Neuronal stem cell (in vitro differentiated cells): ENCODE results near the gene PDE11A.

Experiments used
- DNase-seq: peaks from one replicate; pipeline ENCODE4 v3.0.0-alpha.2; 2013; ENCODE audit warnings: low spot score
- H2AFZ ChIP-seq: one replicate; pipeline ENCODE4 v1.6.1; 2013; ENCODE audit warnings: mild to moderate bottlenecking, low read length, inconsistent platforms
- H2AK5ac ChIP-seq: 2 replicates; pipeline ENCODE4 v1.6.1; 2013; ENCODE audit warnings: low read depth, mild to moderate bottlenecking, inconsistent platforms, low read length, moderate library complexity, mixed read lengths
- H2BK120ac ChIP-seq: 2 replicates; pipeline ENCODE4 v1.6.1; 2013; ENCODE audit warnings: low read depth, mild to moderate bottlenecking, inconsistent platforms, low read length, moderate library complexity, mixed read lengths
- H2BK12ac ChIP-seq: one replicate; pipeline ENCODE4 v1.6.1; 2013; ENCODE audit warnings: low read length, inconsistent platforms
- H2BK15ac ChIP-seq: 2 replicates; pipeline ENCODE4 v1.6.1; 2013; ENCODE audit warnings: mild to moderate bottlenecking, low read length, inconsistent platforms, mixed read lengths
- H2BK5ac ChIP-seq: one replicate; pipeline ENCODE4 v1.6.1; 2013; ENCODE audit warnings: inconsistent platforms, mild to moderate bottlenecking, low read length, moderate library complexity
- H3K14ac ChIP-seq: one replicate; pipeline ENCODE4 v1.6.1; 2013; ENCODE audit warnings: low read length, inconsistent platforms
- H3K18ac ChIP-seq: 2 replicates; pipeline ENCODE4 v1.6.1; 2013; ENCODE audit warnings: low read length, inconsistent platforms
- H3K23ac ChIP-seq: 2 replicates; pipeline ENCODE4 v1.6.1; 2013; ENCODE audit warnings: low read depth, mild to moderate bottlenecking, mixed read lengths, low read length, inconsistent platforms; ENCODE audit not compliant: poor library complexity
- H3K27ac ChIP-seq: replicated peaks from 3 replicates; pipeline ENCODE4 v1.5.1; 2013; ENCODE audit warnings: low read length, inconsistent platforms
- H3K27me3 ChIP-seq, 3 experiments: 2 replicates each; pipeline ENCODE4 v1.6.1; 2013; ENCODE audit warnings: low read length in 3 of 3, mild to moderate bottlenecking in 2 of 3, inconsistent platforms in 1 of 3, low read depth in 1 of 3, mixed read lengths in 1 of 3, moderate library complexity in 1 of 3; ENCODE audit not compliant: control insufficient read depth in 3 of 3, insufficient read depth in 3 of 3
- H3K36me3 ChIP-seq, 2 donors: replicated peaks in 1 of 2; 2 replicates each; pipeline ENCODE4 v1.6.1; 2013; ENCODE audit warnings: low read length in 2 of 2; ENCODE audit not compliant: control insufficient read depth in 2 of 2, insufficient read depth in 2 of 2
- H3K4ac ChIP-seq: 2 replicates; pipeline ENCODE4 v1.6.1; 2013; ENCODE audit warnings: inconsistent platforms, mild to moderate bottlenecking, low read length, moderate library complexity
- H3K4me1 ChIP-seq, 2 donors: 1 replicate in 1 of 2; 2 replicates in 1 of 2; pipeline ENCODE4 v1.6.1; 2013; ENCODE audit warnings: low read length in 2 of 2, low read depth in 1 of 2; ENCODE audit not compliant: control insufficient read depth in 2 of 2, insufficient read depth in 1 of 2
- H3K4me2 ChIP-seq: one replicate; pipeline ENCODE4 v1.6.1; 2013; ENCODE audit warnings: mild to moderate bottlenecking, low read length, inconsistent platforms; ENCODE audit not compliant: insufficient read depth, poor library complexity, severe bottlenecking
- H3K4me3 ChIP-seq, 2 donors: 2 replicates each; pipeline ENCODE4 v1.5.1; 2013; ENCODE audit warnings: low read length in 2 of 2, mild to moderate bottlenecking in 2 of 2, inconsistent platforms in 1 of 2, moderate library complexity in 1 of 2
- H3K79me1 ChIP-seq: one replicate; pipeline ENCODE4 v1.6.1; 2013; ENCODE audit warnings: low read depth, mild to moderate bottlenecking, inconsistent platforms, low read length, moderate library complexity
- H3K9ac ChIP-seq: one replicate; pipeline ENCODE4 v1.6.1; 2013; ENCODE audit warnings: mild to moderate bottlenecking, low read depth, low read length, inconsistent platforms; ENCODE audit not compliant: poor library complexity
- H3K9me3 ChIP-seq, 2 donors: replicated peaks in 1 of 2; 2 replicates each; pipeline versions ENCODE3 to v1.6.1; 2013; ENCODE audit warnings: low read length in 2 of 2, mild to moderate bottlenecking in 2 of 2, inconsistent platforms in 1 of 2, low read depth in 1 of 2, mixed read lengths in 1 of 2, moderate library complexity in 1 of 2; ENCODE audit not compliant: control insufficient read depth in 2 of 2, insufficient read depth in 1 of 2
- H4K8ac ChIP-seq: one replicate; pipeline ENCODE4 v1.6.1; 2013; ENCODE audit warnings: low read depth, mild to moderate bottlenecking, inconsistent platforms, low read length, moderate library complexity
- H4K91ac ChIP-seq: one replicate; pipeline ENCODE4 v1.6.1; 2013; ENCODE audit warnings: low read length, low read depth, mild to moderate bottlenecking, inconsistent platforms; ENCODE audit not compliant: poor library complexity
- WGBS, 2 donors: extraction: QIAGEN DNeasy Blood & Tissue Kit; methylation state at CpG; one replicate each; pipeline ENCODE4 v1.1.7; 2013; ENCODE audit warnings: missing lambda C conversion rate in 2 of 2, mixed read lengths in 1 of 2; ENCODE audit not compliant: insufficient read length in 2 of 2, insufficient replicate concordance in 1 of 2; ENCODE audit errors: extremely low coverage in 2 of 2; 5-methylcytosine and 5-hydroxymethylcytosine counted together

Gene PDE11A

GRCh38 chr2:177646791-177647190, 425.8 kb downstream of the PDE11A start:
- no peak overlapping the region for H2BK120ac ChIP-seq
- H3K4me1 ChIP-seq, result peaks cover 2 to 6% of the 10 kb centered on the region in 2 donors
- H3K27ac ChIP-seq, result no peak overlapping the region
- DNase-seq, result no peak
- no peak overlapping the region for H2BK5ac ChIP-seq
- H3K14ac ChIP-seq, result no peak overlapping the region
- H3K9me3 ChIP-seq, result no peaks in the 10 kb centered on the region
- H3K27me3 ChIP-seq, result no peaks in the 10 kb centered on the region
- H4K8ac ChIP-seq, result no peak overlapping the region
- no peak overlapping the region for H2AFZ ChIP-seq
- no peaks in the 10 kb centered on the region for H3K36me3 ChIP-seq
- no peak overlapping the region for H3K4me3 ChIP-seq
- H4K91ac ChIP-seq, result no peak overlapping the region
- H3K23ac ChIP-seq, result no peak overlapping the region
- no peak overlapping the region for H3K9ac ChIP-seq
- H3K79me1 ChIP-seq, result no peaks in the 10 kb centered on the region
- no peak overlapping the region for H3K4ac ChIP-seq
- WGBS, 2 donors, result no CpG with 5 or more reads among the region's 1 CpG
- H2BK12ac ChIP-seq, result no peak overlapping the region
- no peak overlapping the region for H2AK5ac ChIP-seq
- no peak overlapping the region for H3K4me2 ChIP-seq
- no peak overlapping the region for H3K18ac ChIP-seq
- no peak overlapping the region for H2BK15ac ChIP-seq

- H3K4me3 ChIP-seq, result no peak overlapping the region
- no peak overlapping the region for H2BK12ac ChIP-seq
- no peak overlapping the region for H3K4ac ChIP-seq
- no peaks in the 10 kb centered on the region for H3K36me3 ChIP-seq
- H4K91ac ChIP-seq, result no peak overlapping the region
- no peak overlapping the region for H2AFZ ChIP-seq
- no peak overlapping the region for H2BK15ac ChIP-seq
- no peak overlapping the region for H2AK5ac ChIP-seq
- no peaks in the 10 kb centered on the region for H3K9me3 ChIP-seq
- H3K27me3 ChIP-seq, result no peaks in the 10 kb centered on the region
- H3K23ac ChIP-seq, result no peak overlapping the region
- no peak overlapping the region for H4K8ac ChIP-seq
- H3K4me2 ChIP-seq, result no peak overlapping the region
- no peak overlapping the region for H3K14ac ChIP-seq
- no peak overlapping the region for H3K18ac ChIP-seq
- no peak overlapping the region for H2BK120ac ChIP-seq
- H3K4me1 ChIP-seq, result peaks cover under 1% of the 10 kb centered on the region in 2 donors
- no peak overlapping the region for H3K27ac ChIP-seq
- DNase-seq, result no peak
- no peak overlapping the region for H3K9ac ChIP-seq
- H2BK5ac ChIP-seq, result no peak overlapping the region
- no peaks in the 10 kb centered on the region for H3K79me1 ChIP-seq
Observed at GRCh38 chr2:177646241-177646640, 426.3 kb downstream of the PDE11A start.

- no peak overlapping the region for H3K14ac ChIP-seq
- no peak overlapping the region for H3K4me3 ChIP-seq
- H3K4ac ChIP-seq, result no peak overlapping the region
- no peaks in the 10 kb centered on the region for H3K79me1 ChIP-seq
- H3K4me1 ChIP-seq, result no peaks in the 10 kb centered on the region
- H3K9me3 ChIP-seq, result no peaks in the 10 kb centered on the region
- no peak overlapping the region for H3K18ac ChIP-seq
- no peak overlapping the region for H2BK15ac ChIP-seq
- H2BK5ac ChIP-seq, result no peak overlapping the region
- no peaks in the 10 kb centered on the region for H3K36me3 ChIP-seq
- no peak overlapping the region for H2BK12ac ChIP-seq
- no peak overlapping the region for H3K23ac ChIP-seq
- no peak overlapping the region for H2AFZ ChIP-seq
- no peaks in the 10 kb centered on the region for H3K27me3 ChIP-seq
- no peak overlapping the region for H3K27ac ChIP-seq
- H3K4me2 ChIP-seq, result no peak overlapping the region
- H3K9ac ChIP-seq, result no peak overlapping the region
- H2AK5ac ChIP-seq, result no peak overlapping the region
- H4K91ac ChIP-seq, result no peak overlapping the region
- no CpG with 5 or more reads among the region's 2 CpGs for WGBS, 2 donors
- H2BK120ac ChIP-seq, result no peak overlapping the region
- DNase-seq, result no peak
- no peak overlapping the region for H4K8ac ChIP-seq
Observed at GRCh38 chr2:177641331-177641730, 431.2 kb downstream of the PDE11A start.

GRCh38 chr2:177640423-177640822, 432.2 kb downstream of the PDE11A start:
- H3K27me3 ChIP-seq, result no peaks in the 10 kb centered on the region
- DNase-seq, result no peak
- no peak overlapping the region for H3K9ac ChIP-seq
- no peak overlapping the region for H2BK12ac ChIP-seq
- no CpG with 5 or more reads among the region's 3 CpGs for WGBS, 2 donors
- H3K36me3 ChIP-seq, result no peaks in the 10 kb centered on the region
- no peak overlapping the region for H2BK120ac ChIP-seq
- H2AK5ac ChIP-seq, result no peak overlapping the region
- no peak overlapping the region for H4K8ac ChIP-seq
- no peak overlapping the region for H3K23ac ChIP-seq
- no peak overlapping the region for H2BK5ac ChIP-seq
- H3K4ac ChIP-seq, result no peak overlapping the region
- H2BK15ac ChIP-seq, result no peak overlapping the region
- H2AFZ ChIP-seq, result no peak overlapping the region
- H3K4me2 ChIP-seq, result no peak overlapping the region
- H3K9me3 ChIP-seq, result no peaks in the 10 kb centered on the region
- no peak overlapping the region for H3K18ac ChIP-seq
- no peak overlapping the region for H3K4me3 ChIP-seq
- no peak overlapping the region for H3K27ac ChIP-seq
- no peaks in the 10 kb centered on the region for H3K79me1 ChIP-seq
- no peak overlapping the region for H4K91ac ChIP-seq
- H3K14ac ChIP-seq, result no peak overlapping the region
- H3K4me1 ChIP-seq, result no peaks in the 10 kb centered on the region
